Measurements from ENCODE around the gene ITPKB.

Gene ITPKB

DNA sequence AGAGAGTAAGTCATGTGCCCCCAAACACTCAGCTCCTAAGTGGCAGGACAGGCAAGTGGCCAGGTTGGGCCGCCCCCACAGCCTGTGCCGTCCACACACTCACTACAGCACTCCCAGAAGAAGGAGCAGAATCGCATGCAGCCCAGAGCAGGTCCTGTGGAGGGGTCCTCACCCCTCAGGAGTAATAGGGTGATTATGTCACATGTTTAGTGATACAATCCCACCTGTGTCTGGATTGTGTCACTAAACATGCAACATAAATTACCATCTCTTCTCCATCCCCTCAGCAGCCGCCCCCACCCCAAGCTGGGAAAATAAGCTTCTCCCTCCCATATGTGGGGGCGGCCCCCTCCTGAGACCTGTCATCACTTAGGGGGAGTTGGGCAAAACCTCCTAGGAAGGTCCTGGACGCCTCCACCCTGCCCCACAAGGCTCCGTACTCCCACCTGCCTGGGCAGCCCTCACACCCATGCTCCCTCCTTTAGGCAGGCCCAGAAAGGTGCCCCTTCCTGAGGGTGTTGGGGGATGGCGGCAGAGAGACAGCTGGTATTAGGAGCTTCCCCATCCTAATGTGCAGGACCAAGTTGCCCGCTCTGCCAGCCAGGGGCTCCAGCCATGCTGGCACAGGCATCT lies 133.6 kb downstream of the ITPKB start:
- H3K4me1 ChIP-seq (ENCODE audit: insufficient read depth, low read length, severe bottlenecking) = no peaks in the 10 kb centered on the region
- no peak overlapping the region for H3K27ac ChIP-seq (ENCODE audit: low read depth, low read length, poor library complexity, severe bottlenecking)
- no peak overlapping the region for H3K9ac ChIP-seq (ENCODE audit: low read length)
- peaks cover 4% of the 10 kb centered on the region; the same call in 1 of the 2 replicates for H3K27me3 ChIP-seq (ENCODE audit: insufficient read depth, low read length)
- H4K20me1 ChIP-seq (ENCODE audit: insufficient read depth, low read length) = no peaks in the 10 kb centered on the region
- no peak for TF ChIP-seq EZH2 (IDR thresholded peaks at IDR 0.05; ENCODE audit: borderline replicate concordance, low read length)
- TF ChIP-seq, protein P1, sequence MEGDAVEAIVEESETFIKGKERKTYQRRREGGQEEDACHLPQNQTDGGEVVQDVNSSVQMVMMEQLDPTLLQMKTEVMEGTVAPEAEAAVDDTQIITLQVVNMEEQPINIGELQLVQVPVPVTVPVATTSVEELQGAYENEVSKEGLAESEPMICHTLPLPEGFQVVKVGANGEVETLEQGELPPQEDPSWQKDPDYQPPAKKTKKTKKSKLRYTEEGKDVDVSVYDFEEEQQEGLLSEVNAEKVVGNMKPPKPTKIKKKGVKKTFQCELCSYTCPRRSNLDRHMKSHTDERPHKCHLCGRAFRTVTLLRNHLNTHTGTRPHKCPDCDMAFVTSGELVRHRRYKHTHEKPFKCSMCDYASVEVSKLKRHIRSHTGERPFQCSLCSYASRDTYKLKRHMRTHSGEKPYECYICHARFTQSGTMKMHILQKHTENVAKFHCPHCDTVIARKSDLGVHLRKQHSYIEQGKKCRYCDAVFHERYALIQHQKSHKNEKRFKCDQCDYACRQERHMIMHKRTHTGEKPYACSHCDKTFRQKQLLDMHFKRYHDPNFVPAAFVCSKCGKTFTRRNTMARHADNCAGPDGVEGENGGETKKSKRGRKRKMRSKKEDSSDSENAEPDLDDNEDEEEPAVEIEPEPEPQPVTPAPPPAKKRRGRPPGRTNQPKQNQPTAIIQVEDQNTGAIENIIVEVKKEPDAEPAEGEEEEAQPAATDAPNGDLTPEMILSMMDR (IDR thresholded peaks at IDR 0.05; ENCODE audit: low read length) = no peak
- no peaks in the 10 kb centered on the region for H3K79me2 ChIP-seq (ENCODE audit: insufficient read depth, low read length)
- no peak overlapping the region for H3K4me3 ChIP-seq (ENCODE audit: low read depth, low read length, poor library complexity, severe bottlenecking)
- H3K36me3 ChIP-seq (ENCODE audit: insufficient read depth, low read length) = no peaks in the 10 kb centered on the region
- H2AFZ ChIP-seq (ENCODE audit: low read length) = no peak overlapping the region
- no peaks in the 10 kb centered on the region for H3F3A ChIP-seq (ENCODE audit: insufficient read depth, low read length)
- no peaks in the 10 kb centered on the region for H3K9me2 ChIP-seq (ENCODE audit: low read depth, low read length)
- no peak overlapping the region for H3K4me2 ChIP-seq (ENCODE audit: low read length)
- H3K9me3 ChIP-seq (ENCODE audit: low read length) = no peaks in the 10 kb centered on the region

DNA sequence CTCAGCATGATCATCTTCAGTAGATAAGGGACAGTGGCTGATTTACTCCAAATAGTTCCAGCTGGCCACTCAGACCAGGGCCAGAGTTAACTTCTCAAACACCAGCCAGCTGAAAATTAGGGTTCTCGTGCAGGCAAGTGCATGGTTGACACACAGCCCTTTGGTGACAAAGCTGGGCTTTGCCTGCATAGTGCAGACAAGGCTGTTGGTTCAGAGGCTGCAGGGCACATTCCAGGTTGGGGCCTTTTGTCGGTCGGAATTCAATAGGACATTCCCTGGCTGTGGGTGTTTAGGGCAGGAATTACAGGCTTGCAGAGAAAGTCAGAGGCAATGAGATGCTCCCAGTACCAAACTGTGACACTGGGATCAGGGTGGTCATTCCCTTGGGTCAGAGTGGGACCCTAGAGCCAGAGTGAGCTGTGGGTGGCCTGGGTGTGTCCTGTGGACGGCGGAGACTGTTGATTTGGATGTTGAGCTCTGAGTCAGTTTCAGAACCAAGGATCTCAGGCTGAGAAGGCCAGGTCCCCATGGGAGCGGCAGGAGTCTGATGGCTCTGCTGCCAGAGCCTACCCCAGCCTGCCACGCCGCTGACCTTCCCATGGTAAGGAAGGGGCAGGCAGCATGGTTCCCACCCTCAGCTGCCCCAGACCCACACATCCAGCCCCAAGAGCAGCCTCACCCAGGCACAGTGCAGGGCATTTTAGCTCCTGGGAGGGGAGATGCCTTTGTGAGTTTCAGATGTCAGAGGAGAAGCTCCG lies 134.3 kb downstream of the ITPKB start:
- H2AFZ ChIP-seq (ENCODE audit: low read length) = no peak overlapping the region
- H3K9ac ChIP-seq (ENCODE audit: low read length) = no peak overlapping the region
- no peak overlapping the region for H3K27ac ChIP-seq (ENCODE audit: low read depth, low read length, poor library complexity, severe bottlenecking)
- H3F3A ChIP-seq (ENCODE audit: insufficient read depth, low read length) = no peaks in the 10 kb centered on the region
- H3K9me3 ChIP-seq (ENCODE audit: low read length) = no peaks in the 10 kb centered on the region
- TF ChIP-seq, protein P1 (IDR thresholded peaks at IDR 0.05; ENCODE audit: low read length) = no peak
- TF ChIP-seq EZH2 (IDR thresholded peaks at IDR 0.05; ENCODE audit: borderline replicate concordance, low read length) = no peak
- H3K36me3 ChIP-seq (ENCODE audit: insufficient read depth, low read length) = no peaks in the 10 kb centered on the region
- H3K4me1 ChIP-seq (ENCODE audit: insufficient read depth, low read length, severe bottlenecking) = no peaks in the 10 kb centered on the region
- H3K4me2 ChIP-seq (ENCODE audit: low read length) = no peak overlapping the region
- H3K79me2 ChIP-seq (ENCODE audit: insufficient read depth, low read length) = no peaks in the 10 kb centered on the region
- no peaks in the 10 kb centered on the region for H3K9me2 ChIP-seq (ENCODE audit: low read depth, low read length)
- peaks cover 4% of the 10 kb centered on the region; the same call in 1 of the 2 replicates for H3K27me3 ChIP-seq (ENCODE audit: insufficient read depth, low read length)
- no peak overlapping the region for H3K4me3 ChIP-seq (ENCODE audit: low read depth, low read length, poor library complexity, severe bottlenecking)
- no peaks in the 10 kb centered on the region for H4K20me1 ChIP-seq (ENCODE audit: insufficient read depth, low read length)

DNA sequence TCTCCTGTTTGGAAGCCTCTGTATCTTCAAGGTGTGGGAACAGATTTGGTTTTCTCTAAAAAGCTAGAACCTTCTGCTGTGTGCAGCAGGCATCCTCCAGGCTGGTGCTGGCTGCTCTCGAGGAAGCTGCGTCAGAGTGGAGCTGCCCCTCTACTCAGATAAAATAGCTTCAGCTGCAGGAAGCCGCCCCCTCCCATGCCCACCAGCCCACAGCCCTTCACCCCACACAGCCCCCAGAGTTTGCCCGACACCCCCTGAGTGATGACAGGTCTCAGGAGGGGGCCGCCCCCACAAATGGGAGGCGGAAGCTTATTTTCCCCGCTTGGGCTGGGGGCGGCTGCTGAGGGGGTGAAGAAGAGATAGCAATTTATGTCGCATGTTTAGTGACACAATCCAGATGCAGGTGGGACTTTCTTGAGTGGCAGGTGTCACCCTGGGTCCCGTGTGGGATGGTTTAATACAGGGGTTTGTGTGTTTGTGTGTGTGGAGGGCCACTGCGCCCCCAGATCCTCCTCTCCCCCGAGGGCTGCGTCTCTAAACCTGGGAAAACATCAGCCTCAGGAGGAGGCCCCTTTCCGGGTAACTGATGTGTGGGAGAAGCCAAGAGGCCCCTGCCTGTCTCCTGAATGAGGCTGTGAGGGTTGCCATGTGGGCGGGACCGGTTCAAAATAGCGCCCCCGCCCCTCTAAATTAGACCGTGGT lies 135.1 kb downstream of the ITPKB start:
- Histone ChIP-seq H3K36me3 (ENCODE audit: insufficient read depth, low read length) (no peaks in the 10 kb centered on the region), H3K4me2 (ENCODE audit: low read length) (no peak overlapping the region), H3F3A (ENCODE audit: insufficient read depth, low read length) (no peaks in the 10 kb centered on the region), H3K9me2 (ENCODE audit: low read depth, low read length) (no peaks in the 10 kb centered on the region), H2AFZ (ENCODE audit: low read length) (no peak overlapping the region), H3K4me1 (ENCODE audit: insufficient read depth, low read length, severe bottlenecking) (no peaks in the 10 kb centered on the region), H3K27me3 (ENCODE audit: insufficient read depth, low read length) (peaks cover 4% of the 10 kb centered on the region; the same call in 1 of the 2 replicates), H3K9me3 (ENCODE audit: low read length) (no peaks in the 10 kb centered on the region), H3K27ac (ENCODE audit: low read depth, low read length, poor library complexity, severe bottlenecking) (no peak overlapping the region), H3K9ac (ENCODE audit: low read length) (no peak overlapping the region), H4K20me1 (ENCODE audit: insufficient read depth, low read length) (no peaks in the 10 kb centered on the region), H3K79me2 (ENCODE audit: insufficient read depth, low read length) (no peaks in the 10 kb centered on the region), H3K4me3 (ENCODE audit: low read depth, low read length, poor library complexity, severe bottlenecking) (no peak overlapping the region)
- no peak for TF ChIP-seq EZH2 (IDR thresholded peaks at IDR 0.05; ENCODE audit: borderline replicate concordance, low read length)
- TF ChIP-seq, protein P1 (IDR thresholded peaks at IDR 0.05; ENCODE audit: low read length) = no peak
